GM12878 (cell line): ENCODE measurements around the gene DDX24. TPM values are rescaled to one million over a fixed set of nuclear protein-coding genes. Genes with fewer than 3 reads are reported as not detected.

Source experiments
- ATAC-seq: fragments of 200-7000 bp; cut with Tn5 transposase; 3 replicates; pipeline ENCODE4 v1.9.1; 2020; ENCODE audit warnings: mild to moderate bottlenecking, moderate library complexity
- BruUV-seq: library from RNA; stranded (reverse); fragments of 400-500 nt; replicated peaks from 2 replicates; lab custom pipeline; 2021; lab: Mats Ljungman, UMichigan
- CTCF ChIA-PET: fragments of 300-600 bp; sonication (Branson Sonifier 250); formaldehyde crosslinking; extraction: SDS; loops from one replicate; lab custom pipeline; 2021; ENCODE audit warnings: inconsistent platforms; lab: Yijun Ruan, JAX
- POLR2A ChIA-PET: fragments of 350-600 bp; formaldehyde crosslinking; extraction: SDS; loops from one replicate; lab custom pipeline; 2021; ENCODE audit warnings: inconsistent platforms; lab: Charles Lee
- RAD21 ChIA-PET: fragments of 300-600 bp; sonication (Branson Sonifier 250); formaldehyde crosslinking; loops from one replicate; lab custom pipeline; 2023; ENCODE audit warnings: antibody characterized with exemption; ENCODE audit not compliant: unreplicated experiment; lab: Charles Lee
- SMC1A ChIA-PET: fragments of 300-600 bp; sonication (Branson Sonifier 250); formaldehyde crosslinking; loops from one replicate; lab custom pipeline; 2023; ENCODE audit not compliant: unreplicated experiment, uncharacterized antibody; lab: Charles Lee
- DNase-seq: peaks from one replicate; pipeline ENCODE4 v3.0.0-alpha.2; 2011; ENCODE audit warnings: low read depth, low spot score
- FAIRE-seq: peaks from 3 replicates; lab custom pipeline; 2011; peaks lifted over from hg19 to GRCh38; lab: Jason Lieb, UNC
- H2AFZ ChIP-seq: 2 replicates; pipeline ENCODE4 v1.6.0; 2011; ENCODE audit warnings: low read depth, low read length, control low read depth; ENCODE audit not compliant: control insufficient read depth
- H3K27ac ChIP-seq: 2 replicates; pipeline ENCODE4 v1.5.1; 2011; ENCODE audit warnings: control low read depth; ENCODE audit not compliant: control insufficient read depth, insufficient read depth
- H3K27me3 ChIP-seq, 2 experiments: replicated peaks in 1 of 2; 2 replicates each; pipeline versions ENCODE4 v1.6.0 to v1.6.1; 2011; ENCODE audit warnings: low read length in 1 of 2; ENCODE audit not compliant: control insufficient read depth in 2 of 2, insufficient read depth in 2 of 2
- H3K36me3 ChIP-seq, 2 experiments: 2 replicates each; pipeline ENCODE4 v1.5.1; 2011; ENCODE audit warnings: low read length in 1 of 2; ENCODE audit not compliant: control insufficient read depth in 2 of 2, insufficient read depth in 2 of 2
- H3K4me1 ChIP-seq: 2 replicates; pipeline ENCODE4 v1.6.1; 2011; ENCODE audit warnings: mild to moderate bottlenecking, low read length, moderate library complexity, mixed read lengths; ENCODE audit not compliant: control insufficient read depth, insufficient read depth
- H3K4me2 ChIP-seq: 2 replicates; pipeline ENCODE4 v1.6.0; 2011; ENCODE audit warnings: control low read depth; ENCODE audit not compliant: control insufficient read depth, insufficient read depth
- H3K4me3 ChIP-seq: fragments of 200-600 bp; sonication (generic); 2 replicates; pipeline ENCODE4 v1.5.1; 2016
- H3K79me2 ChIP-seq: 2 replicates; pipeline ENCODE4 v1.6.0; 2011; ENCODE audit warnings: low read length; ENCODE audit not compliant: control insufficient read depth, insufficient read depth
- H3K9ac ChIP-seq: 2 replicates; pipeline ENCODE4 v1.8.0; 2011; ENCODE audit warnings: low read length, control low read depth, mixed read lengths; ENCODE audit not compliant: control insufficient read depth, insufficient read depth
- H3K9me3 ChIP-seq: replicated peaks from 3 replicates; pipeline ENCODE4 v1.5.1; 2011; ENCODE audit warnings: mild to moderate bottlenecking, low read length; ENCODE audit not compliant: control insufficient read depth, insufficient read depth
- H4K20me1 ChIP-seq: 2 replicates; pipeline ENCODE4 v1.6.0; 2011; ENCODE audit not compliant: control insufficient read depth, insufficient read depth
- ATF7 ChIP-seq: fragments of 450-650 bp; IDR thresholded peaks from 2 replicates; pipeline ENCODE4 v1.6.1; 2016; ENCODE audit warnings: low read depth, mild to moderate bottlenecking
- DPF2 ChIP-seq: fragments of 450-650 bp; IDR thresholded peaks from 2 replicates; pipeline ENCODE4 v1.6.1; 2017; ENCODE audit warnings: mild to moderate bottlenecking
- EGR1 ChIP-seq, 2 experiments: IDR thresholded peaks; 1 replicate in 1 of 2; 2 replicates in 1 of 2; pipeline ENCODE4 v1.6.1; 2011 to 2012; ENCODE audit warnings: low read depth in 2 of 2, low read length in 2 of 2, borderline replicate concordance in 1 of 2, mild to moderate bottlenecking in 1 of 2, moderate library complexity in 1 of 2
- IKZF1 ChIP-seq: fragments of 450-650 bp; conservative IDR thresholded peaks from 2 replicates; pipeline ENCODE4 v1.6.1; 2017; ENCODE audit warnings: antibody characterized with exemption, mild to moderate bottlenecking
- JUNB ChIP-seq: IDR thresholded peaks from 2 replicates; pipeline ENCODE4 v1.6.1; 2016; ENCODE audit warnings: antibody characterized with exemption, mild to moderate bottlenecking
- NBN ChIP-seq: fragments of 450-650 bp; IDR thresholded peaks from 2 replicates; pipeline ENCODE4 v1.6.1; 2016
- POLR2A ChIP-seq: IDR thresholded peaks from 2 replicates; pipeline ENCODE4 v1.6.1; 2011; ENCODE audit warnings: low read depth, mild to moderate bottlenecking, low read length
- PRDM15 ChIP-seq: fragments of 450-650 bp; formaldehyde crosslinking; IDR thresholded peaks from 2 replicates; pipeline ENCODE4 v1.4.0; 2020; ENCODE audit warnings: mild to moderate bottlenecking, moderate library complexity
- TCF7 ChIP-seq: IDR thresholded peaks from 2 replicates; pipeline ENCODE4 v1.6.1; 2014; ENCODE audit warnings: antibody characterized with exemption, borderline replicate concordance
- ZZZ3 ChIP-seq: IDR thresholded peaks from 2 replicates; pipeline ENCODE4 v1.6.1; 2011; ENCODE audit warnings: low read depth; ENCODE audit not compliant: control insufficient read depth, insufficient read length
- WGBS: methylation state at CpG from one replicate; pipeline ENCODE4 v1.1.6; 2016; ENCODE audit warnings: low lambda C conversion rate; ENCODE audit not compliant: insufficient replicate concordance, insufficient coverage; ENCODE audit errors: missing lambda C conversion rate; 5-methylcytosine and 5-hydroxymethylcytosine counted together
- in situ Hi-C: fragments of 300-500 bp; cut with MboI; formaldehyde crosslinking; loops from 9 replicates; pipeline ENCODE4 v1.14.3; 2018; ENCODE audit warnings: mixed read lengths
- intact Hi-C: fragments of 100-400 bp; cut with micrococcal nuclease; formaldehyde crosslinking; loops from one replicate; pipeline ENCODE4 v1.14.2; 2022; ENCODE audit not compliant: unreplicated experiment
- polyA plus RNA-seq, 11 experiments: library from polyadenylated mRNA; depleted of rRNA in 4 of 11; unstranded in 6 of 11; stranded (reverse) in 5 of 11; fragments of >200 nt; fragmentation: Nextera tagmentation in 4 of 11; fragmentation: Illumina TruSeq in 1 of 11; extraction: Ambion mirVana in 4 of 11; extraction: Trizol in 1 of 11; gene quantifications; 1 replicate in 1 of 11; 2 replicates in 10 of 11; pipeline versions ENCODE4 v1.2.1 to v1.2.3, GENCODE V29; 2011 to 2016; ENCODE audit warnings: inconsistent platforms in 2 of 11, missing spikeins in 2 of 11, low read depth in 1 of 11
- total RNA-seq, 4 experiments: library from RNA; depleted of rRNA in 3 of 4; stranded (reverse); fragments of >200 nt in 3 of 4; fragmentation: Illumina TruSeq in 1 of 4; extraction: Trizol in 1 of 4; gene quantifications; 2 replicates each; pipeline versions ENCODE4 v1.2.1 to v1.2.3, GENCODE V29; 2013 to 2021
- TF ChIP-seq, protein P1 (sequence below): fragments of 450-650 bp; IDR thresholded peaks from 2 replicates; pipeline ENCODE4 v1.6.1; 2016; ENCODE audit warnings: mild to moderate bottlenecking
- TF ChIP-seq, protein P2 (sequence below): IDR thresholded peaks from 2 replicates; pipeline ENCODE4 v1.6.1; 2011; ENCODE audit warnings: low read depth, mild to moderate bottlenecking, low read length, moderate library complexity, borderline replicate concordance; ENCODE audit errors: extremely low read depth

Gene DDX24
- total and polyA plus RNA-seq, 10 of the 15 experiments (the other 5 are each of a cell fraction or from before 2014, with no cell fraction given), result 137 to 266 (median 184) TPM

GRCh38 chr14:94025720-94026119 lies 55.3 kb downstream of the DDX24 start:
- no peaks in the 10 kb centered on the region for H3K79me2 ChIP-seq
- no peak for ATAC-seq
- TF ChIP-seq, protein P1, sequence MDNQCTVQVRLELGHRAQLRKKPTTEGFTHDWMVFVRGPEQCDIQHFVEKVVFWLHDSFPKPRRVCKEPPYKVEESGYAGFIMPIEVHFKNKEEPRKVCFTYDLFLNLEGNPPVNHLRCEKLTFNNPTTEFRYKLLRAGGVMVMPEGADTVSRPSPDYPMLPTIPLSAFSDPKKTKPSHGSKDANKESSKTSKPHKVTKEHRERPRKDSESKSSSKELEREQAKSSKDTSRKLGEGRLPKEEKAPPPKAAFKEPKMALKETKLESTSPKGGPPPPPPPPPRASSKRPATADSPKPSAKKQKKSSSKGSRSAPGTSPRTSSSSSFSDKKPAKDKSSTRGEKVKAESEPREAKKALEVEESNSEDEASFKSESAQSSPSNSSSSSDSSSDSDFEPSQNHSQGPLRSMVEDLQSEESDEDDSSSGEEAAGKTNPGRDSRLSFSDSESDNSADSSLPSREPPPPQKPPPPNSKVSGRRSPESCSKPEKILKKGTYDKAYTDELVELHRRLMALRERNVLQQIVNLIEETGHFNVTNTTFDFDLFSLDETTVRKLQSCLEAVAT, result no peak
- no peak for TF ChIP-seq JUNB
- TF ChIP-seq IKZF1, result no peak
- TF ChIP-seq DPF2, result no peak
- TF ChIP-seq, all 136 proteins: peak for 0
- Histone ChIP-seq H3K4me1 (peaks cover 10% of the 10 kb centered on the region), H3K4me3 (no peak overlapping the region), H3K9ac (no peak overlapping the region), H2AFZ (peak overlapping the region; percentile 7; the same call in 1 of the 2 replicates), H3K4me2 (peak overlapping the region; percentile 60; the same call in 1 of the 2 replicates), H3K9me3 (no peaks in the 10 kb centered on the region), H3K27me3 (no peaks in the 10 kb centered on the region), H3K27ac (no peak overlapping the region), H4K20me1 (no peaks in the 10 kb centered on the region), H3K36me3 (no peaks in the 10 kb centered on the region)
- ChIA-PET POLR2A (interaction anchor here (1.0 to 1.2 kb wide), 3 partner anchors 9 to 48 kb away, joined by 3 to 4 read pairs (median 3); no protein-coding TSS in a partner anchor), SMC1A (interaction anchor here (0.6 to 1.1 kb wide), 5 partner anchors 10 to 88 kb away, joined by 3 to 10 read pairs (median 3); no protein-coding TSS in a partner anchor), CTCF (interaction anchor here (0.9 to 6.8 kb wide), 5 partner anchors 10 to 154 kb away, joined by 3 to 27 read pairs (median 3); no protein-coding TSS in a partner anchor), RAD21 (interaction anchor here (0.9 to 1.4 kb wide), 4 partner anchors 10 to 86 kb away, joined by 3 to 11 read pairs (median 4); no protein-coding TSS in a partner anchor)
- in situ Hi-C loops, result no loop called here
- no TSS peak for BruUV-seq
- DNase-seq (no peak), FAIRE-seq (peak; percentile 13)
- intact Hi-C loops, result no loop called here
- WGBS, result 63% methylated on average over 6 of the region's 6 CpGs

DNA sequence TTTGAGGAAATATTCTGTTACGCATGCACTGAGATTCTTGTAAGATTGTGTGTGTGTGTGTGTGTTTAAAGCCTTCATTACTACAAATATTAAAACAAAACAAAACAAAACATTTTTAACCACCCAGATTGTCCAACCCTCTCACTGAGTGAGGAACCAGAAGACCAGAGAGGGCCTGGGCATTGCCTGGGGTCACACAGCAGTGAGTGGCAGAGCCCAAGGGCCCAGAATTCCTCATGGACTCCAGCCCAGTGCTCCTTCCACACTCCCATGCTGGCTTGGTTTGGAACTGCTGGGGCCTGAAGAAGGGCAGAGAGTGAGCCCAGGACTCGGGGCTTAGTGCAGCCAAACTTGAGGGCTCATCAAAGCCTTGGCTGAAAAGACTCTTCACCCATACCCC lies 56.5 kb downstream of the DDX24 start:
- H3K27ac ChIP-seq, result no peak overlapping the region
- peaks cover 10% of the 10 kb centered on the region for H3K4me1 ChIP-seq
- in situ Hi-C loops, result no loop called here
- H3K27me3 ChIP-seq, result no peaks in the 10 kb centered on the region
- H4K20me1 ChIP-seq, result no peaks in the 10 kb centered on the region
- ChIA-PET CTCF (interaction anchor here (0.7 to 6.8 kb wide), 3 partner anchors 9 to 84 kb away, joined by 3 to 27 read pairs (median 4); no protein-coding TSS in a partner anchor), RAD21 (no interaction called here), POLR2A (interaction anchor here (0.6 kb wide), 1 partner anchor 37 kb away, joined by 3 read pairs; no protein-coding TSS in a partner anchor), SMC1A (no interaction called here)
- H3K4me2 ChIP-seq, result no peak overlapping the region
- ATAC-seq (no peak), FAIRE-seq (no peak), DNase-seq (no peak)
- H3K9ac ChIP-seq, result no peak overlapping the region
- H3K9me3 ChIP-seq, result no peaks in the 10 kb centered on the region
- intact Hi-C loops, result no loop called here
- no peak overlapping the region for H2AFZ ChIP-seq
- no TSS peak for BruUV-seq
- H3K36me3 ChIP-seq, result no peaks in the 10 kb centered on the region
- no peaks in the 10 kb centered on the region for H3K79me2 ChIP-seq
- WGBS, result 50% methylated on average over 2 of the region's 2 CpGs
- no peak overlapping the region for H3K4me3 ChIP-seq
- no peak for TF ChIP-seq PRDM15
- TF ChIP-seq NBN, result no peak
- TF ChIP-seq EGR1 (IDR thresholded peaks at IDR 0.05; ENCODE audit: borderline replicate concordance in 1 of 2, low read depth in 2 of 2, low read length in 2 of 2), result no peak
- TF ChIP-seq ATF7, result no peak
- TF ChIP-seq ZZZ3, result no peak
- no peak for TF ChIP-seq TCF7
- TF ChIP-seq POLR2A, result no peak
- TF ChIP-seq, protein P2, sequence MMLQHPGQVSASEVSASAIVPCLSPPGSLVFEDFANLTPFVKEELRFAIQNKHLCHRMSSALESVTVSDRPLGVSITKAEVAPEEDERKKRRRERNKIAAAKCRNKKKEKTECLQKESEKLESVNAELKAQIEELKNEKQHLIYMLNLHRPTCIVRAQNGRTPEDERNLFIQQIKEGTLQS, result no peak
